Left cardiac atrium (tissue), 4 donors: ENCODE data around the gene AGER. TPM values are rescaled to one million over a fixed set of nuclear protein-coding genes. Genes with fewer than 3 reads are reported as not detected.

Experiments
- ATAC-seq, 2 donors: fragments of 200-7000 bp; cut with Tn5 transposase; one replicate each; pipeline ENCODE4 v1.9.1; 2020; ENCODE audit warnings: mild to moderate bottlenecking in 2 of 2, moderate library complexity in 2 of 2
- DNase-seq: peaks from one replicate; pipeline ENCODE4 v3.0.0-alpha.2; 2020
- intact Hi-C, 2 donors: fragments of 100-400 bp; cut with DNase I; formaldehyde crosslinking; loops; one replicate each; pipeline versions ENCODE4 v1.14.1 to v1.15.1; 2022 to 2023
- microRNA-seq, 2 donors: library from miRNA; unstranded; fragments of <30 nt; microRNA quantifications; one replicate each; pipeline ENCODE4 v1.2.0, GENCODE V29; 2020
- total RNA-seq, 2 donors: library from RNA; stranded (reverse); fragmentation: NEBNext Ultra II Directional; extraction: Animal tissue kit (Norgen Biotek cat#: 25700); gene quantifications; one replicate each; pipeline ENCODE4 v1.2.1, GENCODE V29; 2021
- donor health status: DM: no; HTN: yes; CAD: no.
- donor health status: DM: no; HTN: yes; CAD: no; lungs with severe emphysema.
- donor health status: DM: yes; HTN: yes; CAD: no.
- donor health status: Dilated cardiomyopathy.

AGER gene
- total RNA-seq, 2 donors from 2014 or later = 2.4 to 2.8 TPM

DNA sequence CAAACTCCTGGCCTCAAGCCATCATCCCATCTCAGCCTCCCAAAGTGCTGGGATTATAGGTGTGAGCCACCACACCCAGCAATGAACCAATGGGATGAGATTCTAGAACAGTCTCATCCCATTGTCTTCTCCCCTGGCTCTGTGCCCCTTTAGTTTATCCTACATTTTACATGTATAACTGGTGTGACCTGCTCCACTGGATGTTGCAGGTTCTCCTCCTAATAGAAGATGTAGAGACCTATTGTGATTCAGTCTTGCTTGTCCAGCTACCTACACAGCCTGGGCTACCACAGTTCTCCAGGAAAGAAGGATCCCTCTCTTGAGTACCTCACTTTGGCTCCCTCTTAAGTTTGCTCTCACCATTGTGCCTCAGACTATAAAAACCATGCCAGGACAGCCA lies 51.9 kb downstream of the AGER start:
- DNase-seq = no peak
- intact Hi-C loops = no loop called here

DNA sequence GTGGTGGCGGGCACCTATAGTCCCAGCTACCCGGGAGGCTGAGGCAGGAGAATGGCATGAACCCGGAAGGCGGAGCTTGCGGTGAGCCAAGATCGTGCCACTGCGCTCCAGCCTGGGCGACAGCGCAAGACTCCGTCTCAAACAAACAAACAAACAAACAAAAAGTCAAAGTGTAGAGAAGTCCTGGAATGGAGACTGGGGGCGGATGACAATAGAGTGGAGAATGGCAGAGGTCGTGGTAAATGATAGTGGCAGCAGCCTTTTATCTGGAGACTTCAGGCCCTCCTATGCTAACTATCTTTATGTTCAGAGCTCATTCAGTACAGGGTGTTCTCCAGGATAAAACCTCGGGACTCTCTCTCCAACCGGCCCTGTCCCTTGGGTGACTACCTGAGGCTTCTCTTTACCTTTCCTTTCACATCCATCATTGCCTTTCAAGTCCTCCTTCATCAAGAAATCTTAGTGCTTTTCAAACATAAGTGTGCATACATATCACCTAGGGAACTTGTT lies 52.6 kb downstream of the AGER start:
- intact Hi-C loops = no loop called here
- no peak for DNase-seq
- no peak for ATAC-seq

More for the DNA sequence above, 51.9 kb downstream of the AGER start:
- ATAC-seq = no peak

Small RNAs within 50 kb of the gene (microRNA-seq; reads per million reads assigned to microRNA genes)
- gene MIR6721 (0.82 to 1.0 reads per million in 2 donors), gene MIR6833 (0 to 0.27 reads per million in 2 donors)

Other genes with a start within 250 kb of the AGER start
- gene CFB, start 238.2 kb downstream of the AGER start, total RNA-seq = 100 to 1,000 TPM in 1 of 2 donors, 10 to 100 TPM in 1; 50.3 to 113 TPM
- gene NELFE, start 225.3 kb downstream of the AGER start, total RNA-seq = 10 to 100 TPM; 39.8 to 53.7 TPM
- 10 to 100 TPM; 36.8 to 45.1 TPM for gene SKIC2, start 225.1 kb downstream of the AGER start, total RNA-seq
- gene DXO, start 212.1 kb downstream of the AGER start, total RNA-seq = 10 to 100 TPM; 12.8 to 20.9 TPM
- 100 to 1,000 TPM; 199 to 206 TPM for gene C4A, start 202.2 kb downstream of the AGER start, total RNA-seq
- gene C4B, start 169.5 kb downstream of the AGER start, total RNA-seq = 100 to 1,000 TPM; 177 to 235 TPM
- gene CYP21A2, start 145.8 kb downstream of the AGER start, total RNA-seq = 10 to 100 TPM in 1 of 2 donors, 1 to 10 TPM in 1; 2.0 to 10.3 TPM
- gene TNXB, start 74.9 kb downstream of the AGER start, total RNA-seq = 100 to 1,000 TPM; 143 to 158 TPM
- gene ATF6B, start 56.0 kb downstream of the AGER start, total RNA-seq = 10 to 100 TPM; 35.4 to 36.2 TPM
- gene FKBPL, start 54.0 kb downstream of the AGER start, total RNA-seq = 1 to 10 TPM; 2.6 TPM
- under 1 TPM; 0.77 to 0.97 TPM for gene PRRT1, start 32.3 kb downstream of the AGER start, total RNA-seq
- gene PPT2, start 30.1 kb downstream of the AGER start, total RNA-seq = 10 to 100 TPM; 20.2 to 29.6 TPM
- gene EGFL8, start 19.7 kb downstream of the AGER start, total RNA-seq = 1 to 10 TPM; 7.1 to 8.7 TPM
- gene AGPAT1, start 8.2 kb downstream of the AGER start, total RNA-seq = 10 to 100 TPM; 54.8 to 58.1 TPM
- gene RNF5, start 5.8 kb downstream of the AGER start, total RNA-seq = 10 to 100 TPM; 73.0 to 77.9 TPM
- gene PBX2, start 5.9 kb upstream of the AGER start, total RNA-seq = 10 to 100 TPM; 43.7 to 47.7 TPM
- 10 to 100 TPM in 1 of 2 donors, 1 to 10 TPM in 1; 8.5 to 15.8 TPM for gene GPSM3, start 8.4 kb upstream of the AGER start, total RNA-seq
- gene NOTCH4, start 39.8 kb upstream of the AGER start, total RNA-seq = 10 to 100 TPM; 22.4 to 27.9 TPM
- not detected for gene TSBP1, start 187.7 kb upstream of the AGER start, total RNA-seq
- gene BTNL2, start 222.9 kb upstream of the AGER start, total RNA-seq = not detected